H1 (cell line): ENCODE results near the gene SLC23A2. TPM values are rescaled to one million over a fixed set of nuclear protein-coding genes. Genes with fewer than 3 reads are reported as not detected.

Experiments
- BRCA1 ChIP-seq: IDR thresholded peaks from 2 replicates; pipeline ENCODE4 v1.6.1; 2012; ENCODE audit warnings: low read depth, low read length, improper control_type of control experiment
- CHD1 ChIP-seq: IDR thresholded peaks from 2 replicates; pipeline ENCODE4 v1.6.1; 2012; ENCODE audit warnings: low read depth, low read length, improper control_type of control experiment
- JUND ChIP-seq: IDR thresholded peaks from 2 replicates; pipeline ENCODE4 v1.6.1; 2011; ENCODE audit warnings: mild to moderate bottlenecking, improper control_type of control experiment, low read length
- KDM1A ChIP-seq: fragments of 200-600, 300-600 bp; sonication (generic); IDR thresholded peaks from 2 replicates; pipeline ENCODE4 v1.7.1; 2016; ENCODE audit warnings: mild to moderate bottlenecking, low read length, borderline replicate concordance
- POU5F1 ChIP-seq: IDR thresholded peaks from 2 replicates; pipeline ENCODE4 v1.6.1; 2011; ENCODE audit warnings: low read depth, mild to moderate bottlenecking, low read length, moderate library complexity
- polyA plus RNA-seq, 7 experiments: library from polyadenylated mRNA; depleted of rRNA in 3 of 7; stranded (reverse) in 5 of 7; unstranded in 2 of 7; fragments of >200 nt in 5 of 7; fragments of 200-250 nt in 2 of 7; gene quantifications; 1 replicate in 5 of 7; 2 replicates in 1 of 7; 4 replicates in 1 of 7; pipeline versions ENCODE4 v1.2.1 to v1.2.3, GENCODE V29; 2011 to 2013; ENCODE audit warnings: missing spikeins in 2 of 7, mixed read lengths in 2 of 7
- total RNA-seq: library from RNA; stranded (reverse); fragmentation: NEBNext Ultra II Directional; extraction: Animal tissue kit (Norgen Biotek cat#: 25700); gene quantifications from 2 replicates; pipeline ENCODE4 v1.2.1, GENCODE V29; 2021

SLC23A2 gene
- total and polyA plus RNA-seq, 2 of the 8 experiments (the other 6 are each of a cell fraction or from before 2014, with no cell fraction given): 17.0 to 18.6 TPM

- no peak for TF ChIP-seq CHD1
- TF ChIP-seq POU5F1: no peak
- TF ChIP-seq BRCA1: no peak
- TF ChIP-seq KDM1A: no peak
- TF ChIP-seq JUND: no peak
Measured at GRCh38 chr20:4844751-4845465, 156.4 kb downstream of the SLC23A2 start (continued).
